Activated CD8-positive, alpha-beta memory T cell treated with anti-CD3 and anti-CD28 coated beads, Interleukin-2, amount 50 U/mL, for 1 hour (primary cell): Measurements from ENCODE around the gene OMA1.

ENCODE experiments used
- DNase-seq: peaks from one replicate; pipeline ENCODE4 v3.0.0-alpha.2; 2020; ENCODE audit errors: extremely low read depth

The OMA1 gene

DNA sequence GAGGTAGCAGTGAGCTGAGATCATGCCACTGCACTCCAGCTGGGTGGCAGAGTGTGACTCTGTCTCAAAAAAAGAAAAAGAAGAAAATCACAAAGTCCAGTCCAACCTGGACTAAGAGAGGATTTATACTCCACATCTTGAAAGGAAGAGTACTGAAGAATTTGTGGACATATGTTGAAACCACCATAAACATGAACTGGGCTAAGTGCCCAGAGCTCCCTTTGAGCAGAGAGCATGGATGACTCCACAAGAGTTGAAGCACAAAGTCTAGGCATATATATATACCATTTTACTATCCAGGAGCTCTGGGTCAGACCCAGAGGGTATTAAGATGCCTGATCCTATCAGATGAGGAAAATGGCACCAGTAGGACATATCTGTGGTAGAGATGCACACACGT is 86.6 kb downstream of the OMA1 start:
- DNase-seq: no peak

DNA sequence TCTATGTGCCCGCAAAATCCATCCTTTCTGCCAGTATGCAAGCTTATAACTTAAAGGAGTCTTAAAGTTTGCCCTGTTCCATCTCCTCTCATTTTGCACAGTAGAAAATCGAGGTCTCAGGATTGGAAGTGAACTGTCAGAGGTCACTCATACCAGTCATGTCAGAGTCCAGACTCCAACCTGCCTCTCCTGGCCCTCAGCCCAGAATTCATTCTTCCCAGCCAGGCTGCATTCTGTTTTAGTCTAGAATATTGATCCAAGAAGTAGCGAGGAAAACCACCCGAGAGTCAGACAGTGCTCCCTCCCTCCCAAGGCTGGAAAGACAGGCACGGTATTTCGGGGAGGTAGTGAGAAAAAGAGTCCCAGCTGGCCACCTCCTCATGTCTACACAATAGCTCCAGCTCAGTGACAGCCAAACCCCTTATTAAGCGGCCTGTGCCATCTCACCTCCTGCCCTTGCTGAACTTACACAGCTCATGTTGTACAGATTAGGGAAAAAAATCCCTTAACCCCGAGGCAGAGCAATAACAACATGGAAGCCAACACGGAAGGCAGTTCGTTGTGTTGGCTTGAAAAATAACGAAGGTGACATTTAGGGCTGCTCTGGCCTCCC is 89.4 kb downstream of the OMA1 start:
- DNase-seq: no peak

DNA sequence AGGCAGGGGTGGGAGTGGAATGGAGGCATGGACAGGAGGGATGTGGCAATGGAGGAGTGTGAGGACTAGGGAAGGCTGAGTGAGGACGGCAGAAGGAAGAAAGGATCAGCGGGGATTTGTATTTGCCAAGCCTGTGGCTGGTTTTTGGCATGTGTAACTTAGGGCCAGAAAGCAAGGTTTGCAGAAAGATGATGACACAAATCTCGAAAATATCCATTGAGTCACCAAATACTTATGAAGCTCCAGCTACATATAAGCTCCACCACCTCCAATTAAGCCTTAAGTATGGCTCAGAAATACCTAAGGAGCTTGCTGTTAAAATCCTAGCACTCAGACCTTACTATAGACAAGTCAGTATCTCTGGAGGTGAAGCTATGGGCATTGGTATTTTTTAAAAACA is 90.1 kb downstream of the OMA1 start:
- DNase-seq: no peak

DNA sequence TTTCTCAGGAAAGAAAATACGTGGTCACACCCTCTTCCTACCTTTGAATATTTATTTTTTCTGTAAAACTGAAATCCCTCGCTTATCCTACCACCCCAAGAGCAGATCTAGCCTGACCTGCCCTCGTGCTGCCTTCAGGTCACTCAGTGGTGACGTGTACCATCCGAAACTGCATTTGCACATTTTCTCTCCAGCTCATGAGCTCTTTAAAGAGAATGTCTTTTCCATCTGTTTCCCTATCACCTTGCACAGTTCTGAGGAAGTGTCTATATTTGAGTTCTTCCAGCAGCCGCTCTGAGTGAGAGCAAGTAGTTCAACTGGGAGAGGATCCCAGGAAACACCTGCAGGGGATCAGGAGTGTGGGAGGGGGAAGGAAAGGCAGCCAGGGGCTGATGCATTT is 91.7 kb downstream of the OMA1 start:
- DNase-seq: no peak

DNA sequence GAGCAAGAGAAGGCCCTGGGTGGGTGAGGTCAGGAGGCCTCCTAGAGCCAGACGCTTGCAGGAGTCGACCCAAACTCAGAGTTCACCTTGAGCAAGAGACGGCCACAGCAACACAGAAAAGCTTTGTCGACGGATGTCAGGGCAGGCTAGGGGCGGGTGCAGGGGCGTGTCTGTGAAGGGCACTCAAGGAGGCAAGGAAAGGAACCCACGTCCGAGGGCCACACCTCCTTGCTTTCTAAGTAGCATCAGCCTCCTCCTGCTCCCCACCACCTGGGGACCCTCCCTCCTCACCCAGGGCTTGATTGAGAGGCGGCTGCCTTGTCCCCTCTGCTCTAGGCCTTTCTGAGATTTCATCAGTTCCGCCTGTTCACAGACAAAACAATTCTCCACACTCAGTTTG is 92.1 kb downstream of the OMA1 start:
- no peak for DNase-seq

DNA sequence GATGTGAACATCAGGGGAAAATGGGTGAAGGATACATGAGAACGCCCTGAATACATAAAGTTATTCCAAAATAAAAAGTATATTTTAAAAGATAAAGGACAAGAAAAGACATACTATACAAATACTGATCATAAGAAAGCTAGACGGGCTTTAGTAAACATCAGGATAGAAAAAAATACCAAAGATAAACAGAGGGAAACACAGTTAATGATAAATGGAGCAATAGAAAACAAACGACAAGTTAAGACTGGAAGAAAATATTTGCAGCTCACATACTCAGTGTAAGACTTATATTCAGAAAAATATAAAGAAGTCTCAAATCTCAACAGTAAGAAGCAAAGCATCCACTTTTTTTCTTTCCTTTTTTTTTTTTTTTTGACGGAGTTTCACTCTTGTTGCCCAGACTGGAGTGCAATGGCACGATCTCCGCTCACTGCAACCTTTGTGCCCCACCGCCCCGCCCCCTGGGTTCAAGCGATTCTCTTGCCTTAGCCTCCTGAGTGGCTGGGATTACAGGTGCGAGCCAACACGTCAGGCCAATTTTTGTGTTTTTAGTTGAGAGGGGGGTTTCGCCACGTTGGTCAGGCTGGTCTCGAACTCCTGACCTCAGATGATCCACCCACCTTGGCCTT is 94.8 kb downstream of the OMA1 start:
- DNase-seq: no peak

DNA sequence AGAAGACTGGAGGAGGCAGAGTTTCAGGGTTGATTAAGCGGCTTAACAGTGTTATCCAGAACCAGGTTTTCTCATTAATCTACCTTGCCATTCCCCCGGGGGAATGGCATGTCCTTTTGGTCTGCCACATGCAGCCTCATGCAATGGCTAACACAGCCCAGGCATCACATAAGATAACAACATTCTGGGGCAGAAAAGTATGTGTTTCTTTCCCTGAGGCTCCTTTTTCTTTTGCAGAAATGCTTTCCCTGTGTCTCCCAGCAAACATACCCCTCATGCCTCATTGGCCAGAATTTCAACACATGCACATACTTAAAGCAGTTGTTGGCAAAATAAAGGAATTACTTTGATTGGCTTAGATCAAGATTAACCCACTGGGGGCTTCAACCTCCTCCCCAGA is 98.6 kb downstream of the OMA1 start:
- DNase-seq: no peak

DNA sequence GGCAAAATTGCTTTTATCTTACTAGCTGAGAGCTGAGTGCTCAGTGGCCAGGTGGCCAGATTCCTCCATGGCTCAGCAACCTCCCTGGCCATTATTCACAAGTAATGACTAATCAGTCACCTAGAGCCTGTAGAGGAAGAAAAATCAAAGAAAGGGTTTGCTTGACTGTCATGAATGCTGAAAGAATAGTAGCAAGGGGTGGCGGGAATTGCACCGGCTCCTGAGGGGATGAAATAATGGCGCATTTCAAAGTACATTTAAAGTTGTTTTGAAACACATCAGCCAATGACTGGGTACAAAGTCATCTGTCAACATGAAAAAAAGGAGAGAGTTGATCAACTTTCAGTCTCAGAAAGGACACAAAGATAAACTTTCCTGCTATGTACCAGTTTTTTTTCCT is 99.5 kb downstream of the OMA1 start:
- DNase-seq: no peak

DNA sequence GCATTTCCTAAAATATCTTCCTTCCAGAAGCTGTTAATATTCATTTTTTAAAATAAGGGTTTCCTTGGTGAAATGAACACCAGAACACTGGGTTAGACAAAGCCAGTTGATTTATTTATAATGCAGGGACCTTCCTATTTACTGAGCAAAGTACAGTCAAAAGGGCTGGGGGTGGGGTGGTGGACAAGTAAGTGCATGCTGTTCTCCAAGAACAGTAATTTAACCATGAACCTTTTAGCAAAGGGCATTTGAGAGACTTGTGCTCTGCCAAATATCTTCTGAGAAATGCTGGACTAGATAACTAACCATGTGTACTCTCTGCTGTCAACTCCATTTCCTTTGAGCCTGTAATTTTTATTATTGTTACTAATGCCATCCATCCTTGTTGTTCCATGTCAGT is 100.2 kb downstream of the OMA1 start:
- no peak for DNase-seq

DNA sequence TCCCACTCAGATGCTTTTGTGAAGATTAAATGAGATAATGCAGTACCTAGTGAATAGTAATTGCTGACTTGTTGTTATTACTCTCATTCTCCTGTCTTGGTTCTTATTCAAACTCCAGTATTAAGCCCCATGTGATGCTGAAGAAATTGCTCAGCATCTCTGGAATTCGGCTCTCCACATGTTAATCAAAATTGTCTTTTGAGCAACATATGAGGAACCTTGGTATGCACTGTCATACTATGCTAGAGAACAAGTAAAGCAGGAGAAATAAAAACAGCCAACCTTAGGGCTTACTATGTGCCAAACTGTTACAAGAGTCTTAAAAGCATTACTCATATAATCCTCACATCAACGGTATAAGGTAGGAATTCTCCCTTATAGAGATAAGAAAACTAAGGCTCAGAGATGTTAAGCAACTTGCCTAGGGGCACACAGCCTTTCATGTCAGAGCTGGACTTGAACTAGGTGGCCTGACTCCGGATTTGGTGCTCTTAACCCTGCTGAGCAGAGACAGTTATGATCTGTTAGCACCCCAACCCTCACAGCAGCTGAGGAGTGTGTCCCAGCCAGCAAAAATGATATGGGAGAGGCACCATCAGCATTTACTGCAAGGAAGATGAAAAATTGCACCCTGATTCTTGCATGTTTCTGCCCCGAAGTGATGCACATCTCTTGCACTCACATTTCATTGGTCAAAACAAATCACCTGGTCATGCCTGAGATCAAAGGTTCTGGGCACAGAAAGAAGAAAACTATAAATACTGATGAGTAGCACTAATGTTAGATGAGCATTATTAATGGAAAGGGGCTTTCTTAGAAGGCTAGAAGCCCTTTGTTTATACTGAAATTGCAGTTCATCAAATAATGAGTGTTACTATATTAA is 102.3 kb downstream of the OMA1 start:
- DNase-seq: no peak

DNA sequence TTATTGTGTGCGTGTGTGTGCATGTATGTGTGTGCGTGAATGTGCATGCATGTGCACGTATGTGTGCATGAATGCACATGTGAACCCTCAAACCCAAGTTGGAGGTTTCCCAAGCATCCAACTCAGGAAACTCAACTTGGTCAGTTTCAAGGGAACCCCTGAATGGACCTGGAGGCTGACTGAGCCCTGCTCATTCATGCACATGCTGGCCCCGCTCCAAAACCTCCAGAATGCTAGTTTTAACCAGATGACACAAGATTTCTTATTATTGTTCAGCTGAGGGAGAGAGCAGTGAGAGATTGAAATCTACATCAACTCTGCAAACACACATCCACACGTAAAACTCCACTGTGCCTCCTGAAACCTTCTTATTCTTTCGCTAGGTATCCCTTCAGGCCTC is 104.4 kb downstream of the OMA1 start:
- DNase-seq: no peak

DNA sequence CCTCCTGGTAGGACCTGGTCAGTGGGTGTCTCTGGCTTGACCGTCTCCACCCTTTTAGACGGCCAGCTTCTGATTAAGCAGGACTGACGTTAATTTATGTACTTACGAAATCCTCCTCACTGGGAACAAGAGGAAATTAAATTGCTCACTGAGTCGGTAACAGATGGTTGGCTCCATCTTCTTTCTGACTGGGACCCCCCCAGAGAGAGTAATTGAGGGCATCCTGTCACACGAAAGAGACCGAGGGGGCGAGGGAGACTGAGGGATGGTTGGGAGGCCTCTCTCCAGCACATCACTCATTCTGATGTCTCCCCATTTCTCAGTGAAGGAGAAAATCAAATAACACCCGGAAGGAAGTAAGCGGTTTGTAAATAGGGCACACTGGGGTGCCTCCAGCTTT is 104.8 kb downstream of the OMA1 start:
- no peak for DNase-seq

DNA sequence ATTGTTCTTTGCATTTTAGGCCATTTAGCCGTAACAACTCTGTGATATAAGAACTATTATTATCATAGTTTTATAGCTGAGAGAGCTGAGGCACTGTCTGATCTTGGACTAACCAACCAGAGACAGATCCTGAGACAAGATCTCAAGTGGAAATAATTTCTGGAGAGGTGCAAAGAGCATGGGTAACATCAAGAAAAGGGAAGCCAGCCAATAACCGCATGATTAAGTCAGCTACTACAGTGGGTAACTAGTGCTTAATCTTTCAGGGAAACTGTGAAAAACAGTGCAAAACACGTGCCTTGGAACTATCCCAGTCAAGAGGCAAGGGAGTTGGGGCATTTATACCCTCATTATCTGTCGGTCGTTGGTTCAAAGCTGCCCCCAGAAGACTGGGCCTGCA is 105.8 kb downstream of the OMA1 start:
- no peak for DNase-seq

DNA sequence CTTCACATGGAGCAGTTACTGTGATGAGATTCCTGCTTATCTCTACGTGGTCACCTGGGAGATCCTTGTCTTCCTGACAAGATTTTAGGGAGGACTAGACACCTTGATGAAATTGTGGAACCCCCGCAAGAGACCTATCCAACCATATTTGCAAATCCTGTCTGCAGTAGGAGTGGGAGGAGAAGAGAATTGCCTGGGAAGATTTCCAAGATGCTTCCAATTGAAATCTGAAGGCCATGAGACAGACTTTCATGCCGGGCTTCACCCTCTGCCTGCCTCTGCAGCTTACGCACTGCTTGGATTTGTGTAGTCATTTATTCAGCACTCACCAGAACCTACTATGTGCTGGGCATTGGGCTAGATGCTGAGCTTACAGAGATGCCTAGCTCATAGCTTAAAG is 106.6 kb downstream of the OMA1 start:
- DNase-seq: no peak

DNA sequence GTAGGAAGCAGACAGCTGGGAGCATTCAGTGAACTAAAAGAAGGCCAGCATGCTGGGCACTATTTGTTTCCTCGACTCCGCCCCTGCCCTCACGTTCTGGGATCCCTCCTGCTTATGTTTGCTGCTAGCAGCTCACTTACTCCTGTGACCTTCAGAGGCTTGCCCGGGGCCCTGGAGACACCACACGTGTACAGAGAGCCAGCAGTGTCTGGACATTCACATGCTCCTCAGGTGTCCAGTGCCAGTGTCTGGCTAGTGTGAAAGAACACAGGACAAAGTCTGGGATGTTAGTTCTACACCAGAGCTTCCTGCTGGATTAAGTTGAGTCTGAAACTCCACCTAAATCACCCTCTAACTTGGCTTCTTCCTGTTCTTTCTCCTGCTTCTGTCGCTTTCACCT is 108.1 kb downstream of the OMA1 start:
- DNase-seq: no peak

DNA sequence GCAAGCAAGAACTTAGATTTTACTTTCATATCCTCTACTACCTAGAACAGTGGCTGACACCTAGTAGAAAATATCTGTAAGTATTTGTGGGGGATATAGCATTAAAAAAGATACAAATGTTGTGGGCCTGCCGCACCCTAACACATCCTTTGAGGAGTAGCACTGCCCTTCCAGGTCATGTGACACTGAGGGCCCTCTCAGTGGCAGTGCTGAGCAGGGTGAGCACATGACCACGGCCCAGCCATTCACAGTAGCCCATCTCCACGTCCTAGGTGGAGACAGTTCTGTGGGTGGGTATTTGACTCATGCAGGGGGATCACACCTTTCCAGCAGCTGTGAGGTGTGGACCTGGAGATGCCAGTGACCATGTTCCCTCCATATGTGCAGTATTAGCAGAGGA is 108.9 kb downstream of the OMA1 start:
- no peak for DNase-seq

DNA sequence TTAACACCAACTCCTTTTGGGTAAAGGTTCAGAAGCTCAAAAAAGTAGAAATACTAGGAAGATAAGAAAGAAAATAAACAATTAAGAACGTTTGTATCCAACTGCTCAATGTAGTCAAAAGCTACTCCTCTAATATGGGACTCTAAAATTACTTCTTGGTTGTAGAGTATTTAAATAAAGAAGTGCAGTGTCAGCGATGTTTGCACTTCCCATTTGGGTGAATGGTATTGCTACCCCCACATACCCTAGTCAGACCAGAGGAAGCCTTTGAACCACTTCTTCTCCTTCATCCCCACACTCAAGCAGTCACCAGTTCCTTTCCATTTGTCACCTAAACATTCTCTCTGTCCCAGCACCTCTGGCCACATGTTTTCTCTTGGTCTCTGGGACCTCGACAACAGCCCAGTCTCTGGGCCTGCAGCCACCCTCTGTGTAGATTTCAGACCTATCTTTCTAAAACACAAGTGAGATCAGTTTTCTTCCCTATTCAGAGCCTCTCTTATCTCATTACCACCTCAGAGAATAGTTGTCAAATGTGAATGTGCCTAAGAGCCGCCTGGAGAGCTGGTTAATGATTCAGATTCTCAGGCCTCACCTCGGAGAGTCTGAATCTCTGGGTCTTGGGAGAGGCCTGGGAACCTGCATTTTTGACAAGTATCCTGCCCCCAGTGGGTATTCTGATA is 109.8 kb downstream of the OMA1 start:
- DNase-seq: no peak

DNA sequence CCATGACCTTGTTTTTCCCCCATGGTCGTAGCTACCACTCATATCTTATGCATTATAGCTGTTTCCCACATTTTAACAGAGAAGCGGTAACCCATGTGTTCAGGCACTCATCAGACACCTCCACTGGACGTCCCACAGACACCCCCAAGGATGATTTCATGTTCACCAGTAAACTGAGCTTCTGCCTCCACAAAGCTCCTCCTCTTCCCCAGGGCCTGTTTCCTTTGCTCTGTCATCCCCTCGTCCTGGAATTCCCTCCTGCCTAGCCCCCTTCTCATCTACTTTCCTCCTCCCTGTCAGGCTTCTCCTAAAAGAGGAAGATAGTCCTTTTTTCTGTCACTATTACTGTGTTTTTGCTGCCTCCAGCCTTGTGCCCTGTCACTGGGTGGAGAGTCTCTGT is 111.2 kb downstream of the OMA1 start:
- no peak for DNase-seq

DNA sequence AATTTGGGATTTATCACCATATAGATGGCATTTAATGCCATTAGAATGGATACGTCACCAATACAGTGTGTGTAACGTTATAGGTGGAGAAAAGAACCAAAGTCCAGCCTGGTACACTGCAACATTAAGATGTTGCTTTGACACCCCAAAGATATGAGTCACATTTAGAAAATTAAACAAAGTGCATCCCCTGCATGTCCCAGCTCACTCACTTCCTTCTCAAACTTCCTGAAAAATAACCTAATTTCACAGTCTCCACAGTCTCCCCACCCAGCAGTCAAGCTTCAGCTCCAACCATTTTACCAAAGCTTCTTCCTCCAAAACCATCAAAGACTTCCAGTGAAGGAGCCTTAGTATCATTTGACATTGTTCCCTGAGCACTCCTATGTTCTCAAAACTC is 111.9 kb downstream of the OMA1 start:
- no peak for DNase-seq

DNA sequence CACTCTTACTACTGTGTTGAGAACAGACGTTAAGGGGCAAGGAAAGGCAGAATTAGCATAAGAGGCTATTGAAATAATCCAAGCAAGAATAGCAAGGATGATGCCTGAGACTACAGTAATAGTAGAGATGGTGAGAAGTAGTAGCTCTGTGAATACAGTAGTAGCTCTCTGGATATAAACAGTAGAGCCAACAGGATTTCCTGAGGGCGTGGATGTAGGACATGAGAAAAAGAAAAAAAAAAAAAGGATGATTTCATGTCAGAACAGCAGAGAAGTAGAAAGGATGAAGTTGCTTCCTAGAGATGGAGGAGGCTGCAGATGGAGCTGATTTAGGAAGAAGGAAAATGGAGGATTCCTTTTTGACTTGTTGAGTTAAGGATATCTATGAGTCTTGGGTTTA is 112.3 kb downstream of the OMA1 start:
- DNase-seq: no peak

DNA sequence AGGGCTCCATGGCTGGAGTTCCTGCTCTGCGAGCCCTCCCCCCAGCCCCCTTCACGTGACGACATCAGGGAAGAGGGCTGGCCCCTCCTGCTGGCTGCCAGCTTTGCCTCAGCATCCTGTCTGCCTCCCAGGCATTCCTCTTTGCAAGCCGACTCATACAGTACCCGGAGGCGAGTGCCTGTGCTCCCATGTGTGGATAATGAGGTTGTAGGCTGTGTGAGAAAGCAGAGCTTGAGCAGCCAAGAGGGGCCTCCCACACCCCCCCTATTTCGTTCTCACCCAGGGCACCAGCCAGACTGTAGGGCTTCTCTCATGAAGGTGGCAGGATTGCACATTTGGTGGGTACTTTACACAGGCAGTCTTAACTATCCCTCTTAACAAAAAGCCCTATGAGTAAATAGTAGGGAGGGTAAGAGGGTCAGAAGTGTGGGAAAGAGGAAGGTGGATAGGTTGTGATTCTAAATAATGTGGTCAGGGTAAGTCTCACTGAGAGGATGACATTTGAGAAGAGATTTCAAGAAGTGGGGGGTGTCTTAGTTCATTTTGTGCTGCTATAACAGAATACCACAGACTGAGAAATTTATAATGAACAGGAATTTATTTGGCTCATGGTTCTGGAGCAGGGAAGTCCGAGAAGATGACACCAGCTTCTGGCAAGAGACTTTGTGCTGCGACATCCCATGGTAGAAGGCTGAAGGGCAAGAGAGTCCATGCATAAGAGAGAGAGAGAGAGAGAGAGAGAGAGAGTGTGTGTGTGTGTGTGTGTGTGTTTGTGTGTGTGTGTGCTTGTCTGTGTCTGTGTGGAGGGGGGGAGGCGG is 113.5 kb downstream of the OMA1 start:
- DNase-seq: no peak
